TTC549 (cell line): ENCODE measurements around the gene ABLIM2.

Source experiments
- FAIRE-seq: peaks from 2 replicates; lab custom pipeline; 2012; peaks lifted over from hg19 to GRCh38; lab: Jason Lieb, UNC

Gene ABLIM2

GRCh38 chr4:8174970-8175369, 16.4 kb upstream of the ABLIM2 start:
- FAIRE-seq, result no peak

GRCh38 chr4:8173492-8174242, 15.1 kb upstream of the ABLIM2 start:
- no peak for FAIRE-seq

- FAIRE-seq, result no peak
These were observed 13.6 kb upstream of the ABLIM2 start for GRCh38 chr4:8171984-8172924.

GRCh38 chr4:8171266-8171665, 12.7 kb upstream of the ABLIM2 start:
- FAIRE-seq, result no peak

- no peak for FAIRE-seq
These were observed 11.7 kb upstream of the ABLIM2 start for GRCh38 chr4:8170341-8170740.

- FAIRE-seq, result no peak
These were observed 11.2 kb upstream of the ABLIM2 start for GRCh38 chr4:8169763-8170162.

- FAIRE-seq, result no peak
These were observed 10.4 kb upstream of the ABLIM2 start for GRCh38 chr4:8168832-8169598.

- FAIRE-seq, result no peak
These were observed 9.6 kb upstream of the ABLIM2 start for GRCh38 chr4:8168232-8168631.

- no peak for FAIRE-seq
These were observed 9.2 kb upstream of the ABLIM2 start for GRCh38 chr4:8167815-8168214.

- FAIRE-seq, result no peak
These were observed 8.7 kb upstream of the ABLIM2 start for GRCh38 chr4:8167291-8167690.

- no peak for FAIRE-seq
These were observed 6.8 kb upstream of the ABLIM2 start for GRCh38 chr4:8165374-8165896.

GRCh38 chr4:8164687-8165086, 6.1 kb upstream of the ABLIM2 start:
- FAIRE-seq, result no peak

- FAIRE-seq, result no peak
These were observed 5.6 kb upstream of the ABLIM2 start for GRCh38 chr4:8164194-8164565.

GRCh38 chr4:8163436-8164193, 5.0 kb upstream of the ABLIM2 start:
- no peak for FAIRE-seq

- FAIRE-seq, result no peak
These were observed 4.4 kb upstream of the ABLIM2 start for GRCh38 chr4:8163026-8163425.

GRCh38 chr4:8162625-8163024, 4.0 kb upstream of the ABLIM2 start:
- no peak for FAIRE-seq

GRCh38 chr4:8160572-8160971, 2.0 kb upstream of the ABLIM2 start:
- FAIRE-seq, result no peak

- no peak for FAIRE-seq
These were observed 1.6 kb upstream of the ABLIM2 start for GRCh38 chr4:8160233-8160560.

GRCh38 chr4:8159537-8160232, 1.1 kb upstream of the ABLIM2 start:
- no peak for FAIRE-seq

- no peak for FAIRE-seq
These were observed 486 bp downstream of the ABLIM2 start for GRCh38 chr4:8157944-8158709.
